ENCODE measurements around the gene SCAI.

GRCh38 chr9:125151730-125152129 is 8.4 kb upstream of the SCAI start:
- no peak for TF ChIP-seq CTCF (conservative IDR thresholded peaks at IDR 0.05; ENCODE audit: low read depth in 2 of 2)
- TF ChIP-seq REST (IDR thresholded peaks at IDR 0.05; ENCODE audit: unreplicated experiment) = no peak
- no peak for TF ChIP-seq POLR2AphosphoS5 (IDR thresholded peaks at IDR 0.05; ENCODE audit: low read depth)
- no peak for TF ChIP-seq EZH2 (IDR thresholded peaks at IDR 0.05; ENCODE audit: low read depth, unreplicated experiment)
- no peak for TF ChIP-seq NANOG (IDR thresholded peaks at IDR 0.05; ENCODE audit: borderline replicate concordance)
- TF ChIP-seq ZNF331 (CRISPR knock-in tag; IDR thresholded peaks at IDR 0.05; ENCODE audit: low read depth) = no peak
- TF ChIP-seq EZH2phosphoT487 (IDR thresholded peaks at IDR 0.05; ENCODE audit: unreplicated experiment) = no peak
- TF ChIP-seq STAT1 (IDR thresholded peaks at IDR 0.05; ENCODE audit: unreplicated experiment) = no peak
- no peak for TF ChIP-seq ZNF114 (CRISPR knock-in tag; IDR thresholded peaks at IDR 0.05)
- no peak for TF ChIP-seq CREB1 (CRISPR knock-in tag; IDR thresholded peaks at IDR 0.05; ENCODE audit: low read depth)
